Measurements from ENCODE around the gene TSPAN18.

DNA sequence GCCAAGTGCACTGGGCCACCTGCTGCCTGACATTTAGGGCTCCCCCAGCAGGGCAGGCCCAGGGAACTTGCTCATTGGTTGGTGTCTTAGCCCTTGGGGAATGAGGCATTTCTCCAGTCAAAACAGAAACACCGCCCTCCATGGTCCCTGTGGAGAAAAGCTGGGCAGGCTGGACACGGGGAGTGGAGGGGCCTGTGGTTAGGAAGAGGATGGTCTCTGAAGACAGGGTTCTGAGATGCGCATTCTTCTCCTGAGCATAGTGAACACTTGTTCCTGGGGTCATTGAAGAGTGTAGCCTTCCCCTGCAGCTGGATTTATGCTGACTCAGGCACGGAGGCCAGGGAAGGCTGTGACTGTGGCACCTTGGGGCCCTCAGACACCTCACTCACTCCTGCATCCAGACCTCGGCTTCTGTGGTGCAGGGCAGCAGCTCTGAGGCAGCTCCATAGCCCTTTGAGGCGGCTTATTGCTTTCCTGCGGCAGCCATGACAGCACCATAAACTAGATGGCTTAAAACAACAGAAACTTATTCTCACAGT lies 8.2 kb downstream of the TSPAN18 start:
- TF ChIP-seq, protein P1, sequence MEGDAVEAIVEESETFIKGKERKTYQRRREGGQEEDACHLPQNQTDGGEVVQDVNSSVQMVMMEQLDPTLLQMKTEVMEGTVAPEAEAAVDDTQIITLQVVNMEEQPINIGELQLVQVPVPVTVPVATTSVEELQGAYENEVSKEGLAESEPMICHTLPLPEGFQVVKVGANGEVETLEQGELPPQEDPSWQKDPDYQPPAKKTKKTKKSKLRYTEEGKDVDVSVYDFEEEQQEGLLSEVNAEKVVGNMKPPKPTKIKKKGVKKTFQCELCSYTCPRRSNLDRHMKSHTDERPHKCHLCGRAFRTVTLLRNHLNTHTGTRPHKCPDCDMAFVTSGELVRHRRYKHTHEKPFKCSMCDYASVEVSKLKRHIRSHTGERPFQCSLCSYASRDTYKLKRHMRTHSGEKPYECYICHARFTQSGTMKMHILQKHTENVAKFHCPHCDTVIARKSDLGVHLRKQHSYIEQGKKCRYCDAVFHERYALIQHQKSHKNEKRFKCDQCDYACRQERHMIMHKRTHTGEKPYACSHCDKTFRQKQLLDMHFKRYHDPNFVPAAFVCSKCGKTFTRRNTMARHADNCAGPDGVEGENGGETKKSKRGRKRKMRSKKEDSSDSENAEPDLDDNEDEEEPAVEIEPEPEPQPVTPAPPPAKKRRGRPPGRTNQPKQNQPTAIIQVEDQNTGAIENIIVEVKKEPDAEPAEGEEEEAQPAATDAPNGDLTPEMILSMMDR (IDR thresholded peaks at IDR 0.05; ENCODE audit: insufficient read depth, low read depth, low read length): no peak
- TF ChIP-seq EZH2 (IDR thresholded peaks at IDR 0.05; ENCODE audit: insufficient read depth, low read length): no peak
